GM19324 (cell line): Measurements from ENCODE around the gene PNPLA2.
A peak's percentile ranks its signal among the peaks of the same experiment; 100 is the strongest.

Experiments
- ATAC-seq: cut with Tn5 transposase; IDR thresholded peaks from one replicate; pipeline ENCODE4 v1.9.1; 2021; ENCODE audit warnings: mild to moderate bottlenecking, moderate library complexity; ENCODE audit not compliant: unreplicated experiment, low FRiP score

The PNPLA2 gene

DNA sequence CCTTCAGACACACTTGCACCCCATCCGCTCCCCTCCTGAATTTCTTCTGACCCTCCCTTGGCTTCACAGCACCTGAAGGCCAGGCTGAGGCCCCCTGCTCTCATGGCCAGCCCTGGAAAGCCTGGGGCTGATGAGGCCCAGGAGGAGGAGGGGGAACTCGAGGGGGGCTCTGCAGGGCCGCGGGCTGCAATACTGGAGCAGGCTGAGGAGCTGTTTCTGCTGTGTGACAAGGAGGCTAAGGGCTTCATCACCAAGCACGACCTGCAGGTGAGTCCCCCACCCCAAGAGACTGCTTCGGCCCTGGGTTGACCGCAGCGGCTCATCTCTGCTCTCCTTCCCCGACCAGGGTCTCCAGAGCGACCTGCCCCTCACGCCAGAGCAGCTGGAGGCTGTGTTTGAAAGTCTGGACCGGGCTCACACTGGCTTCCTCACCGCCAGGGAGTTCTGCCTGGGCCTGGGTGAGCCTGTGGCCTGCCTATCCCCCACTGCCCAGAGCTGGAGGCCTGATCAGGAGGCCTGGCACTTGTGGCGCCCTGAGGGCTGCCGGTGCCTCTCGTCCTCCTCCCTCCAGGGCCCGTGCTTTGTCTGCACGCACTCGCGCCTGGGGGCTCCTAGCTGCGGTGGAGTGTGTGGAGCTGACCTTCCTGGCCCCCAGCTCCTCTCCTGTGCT, 9.9 kb downstream of the PNPLA2 start:
- ATAC-seq: no peak

DNA sequence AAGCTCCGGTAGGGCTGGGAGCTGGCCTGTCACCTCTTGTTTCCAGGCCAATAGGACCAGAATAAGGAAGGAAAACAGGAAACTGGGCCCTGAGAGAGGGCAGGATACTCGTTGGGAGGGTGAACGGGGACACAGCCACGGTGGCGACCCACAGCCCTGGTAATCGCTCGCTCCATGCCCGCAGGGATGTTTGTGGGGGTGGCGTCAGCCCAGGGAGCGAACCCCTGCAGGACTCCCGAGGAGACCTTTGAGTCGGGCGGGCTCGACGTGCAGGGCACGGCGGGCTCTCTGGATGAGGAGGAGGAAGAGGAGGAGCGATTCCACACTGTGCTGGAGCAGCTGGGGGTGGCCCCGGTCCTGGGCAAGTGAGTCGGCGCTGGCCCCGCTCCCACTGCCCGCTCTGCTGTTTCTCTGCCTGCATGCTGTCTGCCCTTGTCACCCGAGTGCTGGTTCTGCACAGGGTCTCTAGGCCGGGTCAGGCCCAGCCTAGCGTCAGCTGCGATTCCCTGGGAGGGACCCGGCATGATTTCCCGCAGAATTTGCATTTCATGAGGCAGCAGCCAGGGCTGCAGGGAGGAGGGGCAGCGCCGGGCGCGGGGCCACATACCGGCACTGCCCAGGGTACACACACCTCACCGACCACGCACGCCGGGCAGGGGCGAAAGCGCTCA, 10.6 kb downstream of the PNPLA2 start:
- no peak for ATAC-seq

DNA sequence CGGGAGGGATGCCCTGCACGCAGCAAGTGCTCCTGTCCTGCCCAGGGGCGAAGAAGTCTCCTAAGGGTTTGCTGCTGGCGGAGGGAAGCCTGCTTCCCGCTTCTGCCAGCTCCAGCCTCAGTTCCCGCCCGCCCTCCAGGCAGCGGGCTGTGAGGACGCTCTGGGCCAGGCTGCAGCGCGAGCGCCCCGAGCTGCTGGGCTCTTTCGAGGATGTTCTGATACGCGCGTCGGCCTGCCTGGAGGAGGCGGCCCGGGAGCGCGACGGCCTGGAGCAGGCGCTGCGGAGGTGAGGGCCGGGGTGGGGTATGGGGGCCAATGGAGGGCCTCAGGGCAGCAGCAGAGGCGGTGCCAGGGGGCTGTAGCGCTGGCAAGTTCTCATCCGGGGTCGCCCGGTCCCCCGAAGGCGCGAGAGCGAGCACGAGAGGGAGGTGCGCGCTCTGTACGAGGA, 11.2 kb downstream of the PNPLA2 start:
- ATAC-seq: no peak

DNA sequence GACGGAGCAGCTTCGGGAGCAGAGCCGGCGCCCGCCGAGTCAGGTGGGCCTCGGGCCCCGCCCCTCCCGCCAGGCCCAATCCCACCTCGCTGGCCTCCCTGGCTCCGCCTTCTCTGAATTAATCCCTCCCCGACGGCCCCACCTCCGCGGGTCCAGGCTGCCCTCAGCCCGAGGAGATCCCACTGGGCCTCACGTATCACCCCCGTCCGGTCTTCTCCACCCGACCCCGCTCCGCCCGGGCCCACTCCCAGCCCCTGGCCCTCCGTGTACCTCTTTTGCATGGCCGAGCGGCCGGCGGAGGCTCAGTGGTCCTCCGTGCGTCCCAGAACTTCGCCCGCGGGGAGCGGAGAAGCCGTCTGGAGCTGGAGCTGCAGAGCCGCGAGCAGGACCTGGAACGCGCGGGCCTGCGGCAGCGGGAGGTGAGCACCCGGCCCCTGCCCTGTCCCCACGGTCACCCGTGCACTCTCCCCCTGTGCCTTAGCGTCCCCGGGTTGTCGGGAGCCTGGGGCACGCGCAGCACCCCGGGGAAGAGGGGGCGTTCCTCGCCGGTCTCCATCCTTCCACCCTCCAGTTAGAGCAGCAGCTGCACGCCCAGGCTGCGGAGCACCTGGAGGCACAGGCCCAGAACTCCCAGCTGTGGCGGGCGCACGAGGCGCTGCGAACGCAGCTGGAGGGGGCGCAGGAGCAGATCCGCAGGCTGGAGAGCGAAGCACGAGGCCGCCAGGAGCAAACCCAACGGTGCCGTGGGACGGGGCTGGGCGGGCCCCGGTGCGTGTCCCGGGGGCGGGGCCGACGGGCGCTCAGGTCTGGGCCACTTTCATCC, 11.8 kb downstream of the PNPLA2 start:
- no peak for ATAC-seq

DNA sequence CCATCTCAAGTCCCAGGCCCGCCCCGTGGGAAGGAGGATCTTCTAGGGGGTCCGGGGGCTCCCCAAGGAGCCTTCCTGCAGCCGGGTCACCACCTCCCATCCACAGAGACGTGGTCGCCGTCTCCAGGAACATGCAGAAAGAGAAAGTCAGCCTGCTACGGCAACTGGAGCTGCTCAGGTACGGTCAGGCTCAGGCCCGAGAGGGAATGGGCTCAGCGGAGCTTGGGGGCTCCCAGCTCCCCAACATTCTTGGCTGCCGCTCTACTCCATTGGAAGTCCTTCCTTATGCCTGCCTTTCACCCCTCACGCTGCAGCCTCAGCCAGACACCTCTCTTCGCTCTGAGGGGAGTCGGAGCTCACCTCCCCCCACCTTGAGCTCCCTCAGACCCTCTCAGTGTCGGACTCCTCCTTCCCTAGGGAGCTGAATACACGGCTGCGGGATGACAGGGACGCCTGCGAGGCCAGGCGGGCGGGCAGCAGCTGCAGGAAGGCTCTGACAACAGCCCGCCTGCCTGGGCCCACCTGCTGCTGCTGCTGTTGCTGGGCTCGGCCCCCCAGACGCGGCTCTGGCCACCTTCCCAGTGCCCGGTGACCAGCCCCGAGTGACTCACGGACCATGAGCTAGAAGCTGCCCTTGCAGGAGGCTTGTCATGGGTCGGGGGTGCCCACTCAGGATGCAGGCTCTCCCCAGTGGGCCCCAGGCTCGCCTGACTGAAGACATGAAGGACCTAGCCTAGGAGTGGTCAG, 12.6 kb downstream of the PNPLA2 start:
- ATAC-seq: no peak

DNA sequence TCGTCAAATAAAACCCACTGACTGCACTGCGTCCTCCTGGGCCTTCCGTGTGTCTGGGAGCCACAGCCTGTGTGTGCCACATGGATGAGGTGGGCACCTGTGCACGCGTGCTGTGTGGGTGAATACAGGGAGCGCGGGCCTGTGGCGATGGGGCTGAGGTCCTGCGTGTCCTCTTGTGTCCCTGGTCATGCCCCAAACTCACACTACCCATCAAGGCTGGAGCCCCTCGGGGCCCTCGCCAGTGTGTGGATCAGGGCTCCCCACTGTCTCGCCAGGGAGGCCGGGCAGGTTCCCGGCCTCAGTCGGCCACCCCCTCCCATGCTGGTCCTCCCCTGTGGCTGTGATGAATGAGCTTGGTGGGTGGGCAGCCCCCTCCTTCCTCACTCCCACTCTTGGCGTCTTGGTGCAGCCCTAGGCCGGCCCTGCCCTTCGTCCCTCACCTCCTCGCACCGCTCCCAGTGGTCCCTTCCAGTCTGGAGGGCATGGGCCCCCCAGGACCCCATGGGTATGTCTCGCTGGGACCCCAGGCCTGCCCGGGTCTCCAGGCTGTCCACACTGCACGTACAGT, 13.3 kb downstream of the PNPLA2 start:
- no peak for ATAC-seq

DNA sequence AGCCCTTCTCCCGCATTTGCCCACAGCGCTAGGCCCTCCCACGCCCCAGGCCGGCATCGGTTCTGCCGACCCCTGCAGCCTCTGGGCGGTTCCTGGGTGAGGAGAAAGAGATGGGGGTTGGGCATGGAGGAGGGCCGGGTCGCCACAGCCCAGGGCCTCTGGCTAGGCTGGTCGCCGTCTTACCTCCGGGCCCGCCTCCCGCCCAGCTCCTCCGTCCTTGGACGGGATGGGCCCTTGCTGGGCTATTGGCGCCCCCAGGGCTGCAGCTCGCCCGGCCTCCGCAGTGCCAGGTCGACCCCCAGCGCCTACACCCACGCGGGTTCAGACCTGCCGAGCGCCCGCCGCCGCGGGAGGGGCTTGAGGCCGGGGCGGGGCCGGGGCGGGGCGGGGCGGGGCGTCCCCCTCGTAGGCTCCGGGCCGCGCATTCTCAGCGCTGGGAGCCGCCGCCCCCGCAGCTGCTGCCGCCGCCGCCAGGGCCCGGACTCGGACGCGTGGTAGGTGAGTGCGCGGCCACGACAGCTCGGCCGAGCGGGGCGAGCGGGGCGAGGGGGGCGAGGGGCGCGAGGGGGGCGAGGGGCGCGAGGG, 13.9 kb downstream of the PNPLA2 start, which contains the start of gene CD151:
Gene CD151, plus strand, starts transcription at position 424 of the 585 bp plus-strand sequence. CDS start 3,118 bp downstream, outside the sequence.
- ATAC-seq: peak; percentile 37

DNA sequence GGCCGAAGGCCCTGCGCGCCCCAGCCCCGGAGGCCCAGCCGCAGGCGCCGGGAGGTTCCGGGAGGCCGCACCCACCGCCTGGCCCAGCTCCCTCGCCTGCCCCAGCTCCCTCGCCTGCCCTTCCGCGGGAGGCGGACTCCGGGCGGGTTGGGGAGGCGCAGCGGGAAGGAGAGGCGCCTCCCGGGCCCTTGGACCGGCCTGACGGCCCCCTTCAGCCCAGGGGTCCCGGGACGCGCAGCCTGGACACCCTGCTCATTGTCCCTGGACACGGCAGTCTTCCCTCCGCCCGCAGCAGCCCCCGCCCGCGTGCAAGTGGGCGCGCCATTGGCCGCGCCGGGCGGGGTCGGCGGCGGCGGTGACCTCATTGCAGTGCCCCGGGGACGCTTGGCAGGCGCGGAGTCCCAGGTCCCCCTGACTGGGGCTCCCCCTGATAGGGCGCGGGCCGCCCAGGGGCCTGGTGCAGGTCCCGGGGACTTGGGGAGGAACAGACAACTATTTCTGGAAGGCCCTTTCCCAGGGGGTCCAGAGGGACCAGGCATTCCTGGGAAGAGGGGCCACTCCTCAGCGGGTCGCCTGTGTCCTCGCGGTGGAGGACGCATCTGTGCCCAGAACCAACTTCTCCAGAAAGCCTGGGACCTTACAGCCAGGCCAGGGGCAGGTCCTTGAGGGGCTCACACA, 14.5 kb downstream of the PNPLA2 start:
- ATAC-seq: peak; percentile 17

DNA sequence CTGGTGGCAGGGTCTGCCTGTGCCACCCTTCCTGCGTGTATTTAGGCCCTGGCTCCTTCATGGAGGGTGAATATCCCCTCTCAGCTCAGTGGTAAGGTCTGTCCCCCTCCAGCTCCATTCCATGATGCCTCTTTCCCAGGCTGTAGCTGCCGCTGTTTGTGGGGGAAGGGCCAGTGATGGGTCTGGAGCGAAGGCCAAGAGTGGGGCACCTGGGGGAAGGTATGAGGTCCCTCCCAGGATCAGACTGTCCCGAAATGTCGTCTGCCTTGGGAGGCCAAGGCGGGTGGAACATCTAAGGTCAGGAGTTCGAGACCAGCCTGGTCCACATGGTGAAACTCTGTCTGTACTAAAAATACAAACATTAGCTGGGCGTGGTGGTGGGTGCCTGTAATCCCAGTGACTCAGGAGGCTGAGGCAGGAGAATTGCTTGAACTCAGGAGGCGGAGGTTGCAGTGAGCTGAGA, 15.2 kb downstream of the PNPLA2 start:
- no peak for ATAC-seq

DNA sequence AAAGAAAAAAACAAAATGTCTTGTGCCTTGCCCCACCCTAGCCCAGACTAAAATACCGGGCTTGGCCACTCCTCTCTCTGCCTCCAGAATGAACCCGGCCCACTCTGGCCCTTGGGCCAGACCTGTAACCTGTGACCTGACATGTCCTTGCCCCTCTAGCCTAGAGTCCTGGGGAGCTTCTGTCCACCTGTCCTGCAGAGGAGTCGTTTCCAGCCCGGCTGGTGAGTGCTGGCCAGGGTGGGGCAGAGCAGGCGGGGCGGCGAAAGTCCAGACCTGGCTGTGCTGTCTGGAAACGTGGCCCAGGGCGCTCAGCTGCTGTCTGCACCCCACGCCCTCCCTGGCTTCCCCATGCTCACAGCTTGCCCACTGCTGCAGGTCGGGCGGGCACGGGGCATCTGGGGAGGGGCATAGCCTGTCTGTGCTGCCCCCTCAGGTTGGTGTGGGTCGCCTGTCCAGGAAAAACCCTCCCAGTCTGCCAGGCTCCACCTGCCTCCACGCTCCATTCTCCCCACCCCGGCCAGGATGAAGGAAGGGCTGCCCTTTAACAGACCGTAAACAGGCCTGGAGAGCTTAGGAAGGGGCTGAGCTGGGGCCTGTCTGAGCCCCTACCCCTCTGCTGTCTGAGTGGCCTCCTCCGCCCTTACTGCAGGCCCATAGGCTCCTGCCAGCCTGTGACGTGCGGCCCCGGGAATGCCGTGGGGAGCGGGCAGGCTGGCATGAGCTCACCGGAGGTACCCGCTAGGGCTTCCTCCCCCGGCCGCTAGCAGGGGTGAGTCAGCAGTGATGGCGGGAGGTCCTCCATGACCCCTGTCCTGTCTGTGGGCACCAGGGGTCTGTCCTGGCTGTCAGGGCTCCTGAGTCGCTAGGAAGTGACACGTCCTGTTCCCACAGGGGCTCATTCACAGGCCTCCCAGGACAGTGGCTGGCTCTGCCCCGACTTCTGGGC, 15.9 kb downstream of the PNPLA2 start:
- ATAC-seq: no peak

DNA sequence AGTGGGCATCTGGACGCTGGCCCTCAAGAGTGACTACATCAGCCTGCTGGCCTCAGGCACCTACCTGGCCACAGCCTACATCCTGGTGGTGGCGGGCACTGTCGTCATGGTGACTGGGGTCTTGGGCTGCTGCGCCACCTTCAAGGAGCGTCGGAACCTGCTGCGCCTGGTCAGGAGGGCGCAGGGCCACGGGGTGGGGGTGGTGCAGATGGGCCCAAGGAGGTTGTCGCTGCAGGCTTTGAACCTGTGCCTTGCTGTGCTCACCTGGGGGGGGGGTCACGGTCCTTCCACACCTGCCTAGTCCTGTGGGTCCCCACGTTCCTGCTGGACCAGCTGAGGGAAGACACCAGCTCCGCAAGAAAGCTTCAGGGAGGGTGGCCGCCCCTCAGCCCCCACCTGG, 17.6 kb downstream of the PNPLA2 start:
- ATAC-seq: no peak

DNA sequence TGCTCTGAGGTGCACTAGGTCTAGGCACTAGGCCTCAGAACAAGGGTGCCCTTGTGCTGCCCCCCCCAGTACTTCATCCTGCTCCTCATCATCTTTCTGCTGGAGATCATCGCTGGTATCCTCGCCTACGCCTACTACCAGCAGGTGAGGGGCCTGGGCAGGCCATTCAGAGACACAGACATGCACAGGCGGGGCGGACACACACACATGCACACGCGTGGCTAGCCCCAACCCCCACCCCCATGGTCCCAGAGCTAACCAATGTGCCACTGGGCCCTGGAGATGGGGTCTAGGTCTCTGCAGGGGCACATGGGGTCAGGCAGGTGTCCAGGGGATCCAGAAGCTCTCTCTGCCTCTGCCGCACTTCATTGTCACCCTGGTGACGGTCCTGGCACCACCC, 18.0 kb downstream of the PNPLA2 start:
- ATAC-seq: no peak

DNA sequence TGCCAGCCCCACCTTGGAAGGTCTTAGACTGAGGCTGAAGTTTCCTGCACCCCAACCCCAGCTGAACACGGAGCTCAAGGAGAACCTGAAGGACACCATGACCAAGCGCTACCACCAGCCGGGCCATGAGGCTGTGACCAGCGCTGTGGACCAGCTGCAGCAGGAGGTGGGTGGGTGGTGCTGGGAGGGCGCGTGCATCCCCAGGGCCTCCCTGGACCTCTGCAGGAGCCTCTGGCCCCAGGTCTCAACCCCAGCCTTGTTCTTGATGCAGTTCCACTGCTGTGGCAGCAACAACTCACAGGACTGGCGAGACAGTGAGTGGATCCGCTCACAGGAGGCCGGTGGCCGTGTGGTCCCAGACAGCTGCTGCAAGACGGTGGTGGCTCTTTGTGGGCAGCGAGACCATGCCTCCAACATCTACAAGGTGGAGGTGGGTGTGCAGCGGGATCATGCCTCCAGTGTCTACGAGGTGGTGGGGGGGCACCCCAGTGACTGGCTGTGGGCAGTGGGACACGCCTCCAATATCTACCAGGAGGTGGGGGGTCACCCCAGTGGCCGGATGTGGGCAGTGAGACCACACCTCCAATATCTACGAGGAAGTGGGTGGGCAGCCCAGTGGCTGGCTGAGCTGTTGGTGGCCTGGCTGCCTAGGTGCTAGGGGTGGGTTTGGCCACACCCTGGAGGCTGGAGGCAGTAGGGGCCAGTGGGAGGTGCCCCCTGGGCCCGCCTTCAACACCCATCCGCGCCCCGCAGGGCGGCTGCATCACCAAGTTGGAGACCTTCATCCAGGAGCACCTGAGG, 18.7 kb downstream of the PNPLA2 start:
- no peak for ATAC-seq

DNA sequence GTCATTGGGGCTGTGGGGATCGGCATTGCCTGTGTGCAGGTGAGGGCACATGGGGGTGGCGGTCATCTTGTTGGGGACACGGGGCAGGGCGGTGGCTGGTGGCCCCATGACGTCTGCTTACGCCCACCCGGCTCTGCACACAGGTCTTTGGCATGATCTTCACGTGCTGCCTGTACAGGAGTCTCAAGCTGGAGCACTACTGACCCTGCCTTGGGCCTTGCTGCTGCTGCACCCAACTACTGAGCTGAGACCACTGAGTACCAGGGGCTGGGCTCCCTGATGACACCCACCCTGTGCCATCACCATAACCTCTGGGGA, 19.2 kb downstream of the PNPLA2 start:
- no peak for ATAC-seq

DNA sequence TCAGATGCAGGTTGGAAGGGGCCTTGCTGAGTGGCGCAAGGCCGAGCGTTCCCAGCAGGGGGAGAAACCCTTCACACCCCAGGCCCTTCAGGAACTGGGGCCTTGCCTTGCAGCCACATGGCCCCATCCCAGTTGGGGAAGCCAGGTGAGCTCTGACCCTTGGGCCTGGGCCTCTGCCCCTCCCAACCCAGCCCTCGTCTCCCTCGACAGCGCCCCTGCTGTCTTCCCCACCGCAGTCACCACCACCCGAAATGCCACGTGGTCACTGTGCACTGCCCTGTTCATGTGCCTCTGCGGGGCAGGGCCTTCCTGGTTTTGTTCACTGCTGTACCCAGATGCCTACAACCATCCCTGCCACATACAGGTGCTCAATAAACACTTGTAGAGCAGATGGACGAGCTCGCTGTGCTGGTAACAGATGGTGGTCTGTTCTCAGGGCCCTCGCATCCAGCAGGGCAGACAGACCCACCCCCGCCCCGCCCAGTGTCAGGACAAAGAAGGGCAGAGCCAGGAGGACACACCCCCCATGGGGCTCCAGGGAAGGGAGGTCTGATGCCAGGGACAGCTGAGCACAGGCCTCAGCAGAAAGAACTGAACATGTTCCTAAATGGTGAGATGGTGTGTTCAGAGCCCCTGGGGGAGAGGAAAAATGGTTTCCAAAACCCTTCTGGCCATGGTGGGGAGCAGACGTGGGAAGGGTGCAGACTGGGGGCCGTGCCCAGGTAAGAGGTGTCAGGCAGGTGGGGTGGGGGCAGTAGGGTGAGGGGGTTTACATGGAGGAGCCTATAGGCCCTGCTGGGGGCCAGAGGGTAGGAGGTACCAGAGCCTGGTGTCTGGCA, 19.9 kb downstream of the PNPLA2 start:
- ATAC-seq: no peak

DNA sequence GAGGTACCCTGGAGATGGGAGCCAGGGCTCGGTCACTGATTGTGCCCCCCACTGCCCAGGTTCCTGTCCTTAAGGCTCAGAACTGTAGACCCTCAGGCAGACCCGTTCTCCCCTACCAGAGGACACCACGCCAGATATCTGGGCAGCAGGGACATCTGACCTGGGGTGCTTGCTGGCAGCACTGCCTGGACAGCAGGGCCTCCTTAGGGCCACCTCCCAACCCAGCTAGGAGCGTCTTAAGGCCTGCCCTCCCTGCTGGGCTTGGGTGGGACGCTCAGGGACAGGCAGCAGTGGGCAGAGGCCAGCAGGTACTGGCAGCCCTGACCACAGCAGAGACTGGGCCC, 20.5 kb downstream of the PNPLA2 start:
- no peak for ATAC-seq
